HG03469 (cell line): ENCODE results near the gene CLASRP.

ENCODE experiments used
- ATAC-seq: cut with Tn5 transposase; IDR thresholded peaks from one replicate; pipeline ENCODE4 v1.9.1; 2021; ENCODE audit warnings: mild to moderate bottlenecking, moderate library complexity, moderate number of reproducible peaks; ENCODE audit not compliant: unreplicated experiment

CLASRP gene

DNA sequence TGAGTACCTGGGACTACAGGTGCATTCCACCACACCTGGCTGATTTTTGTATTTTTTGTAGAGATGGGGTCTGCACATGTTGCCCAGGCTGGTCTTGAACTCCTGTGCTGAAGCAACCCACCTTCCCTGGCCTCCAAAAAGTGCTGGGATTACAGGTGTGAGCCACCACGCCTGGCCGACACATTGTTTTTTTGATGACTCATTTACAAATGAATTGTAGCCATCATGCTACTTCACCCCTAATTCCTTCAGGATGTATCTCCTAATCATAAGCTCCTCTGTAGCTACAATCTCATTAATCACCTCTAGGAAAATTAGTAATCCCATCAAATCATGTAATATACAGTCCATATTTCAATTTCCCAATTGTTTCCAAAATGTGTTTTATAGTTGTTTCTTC is 19.7 kb upstream of the CLASRP start:
- no peak for ATAC-seq

DNA sequence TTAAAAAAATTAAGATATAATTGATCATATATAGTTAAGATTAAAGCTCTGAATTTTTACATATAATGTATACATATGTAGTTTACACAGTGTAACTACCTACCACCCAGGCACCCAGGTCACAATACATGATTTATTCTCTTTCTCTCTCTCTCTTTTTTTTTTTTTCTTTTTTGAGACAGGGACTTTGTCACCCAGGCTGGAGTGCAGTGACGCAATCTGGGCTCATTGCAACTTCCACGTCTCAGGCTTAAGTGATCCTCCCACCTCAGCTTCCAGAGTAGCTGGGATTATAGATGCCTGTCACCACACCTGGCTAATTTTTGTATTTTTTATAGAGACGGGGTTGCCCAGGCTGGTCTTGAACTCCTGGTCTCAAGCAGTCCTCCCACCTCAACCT is 18.8 kb upstream of the CLASRP start:
- no peak for ATAC-seq

- no peak for ATAC-seq
Measured at GRCh38 chr19:45021971-45022370, 16.9 kb upstream of the CLASRP start.

GRCh38 chr19:45023048-45023447 is 15.8 kb upstream of the CLASRP start:
- ATAC-seq = no peak

- ATAC-seq = no peak
Measured at GRCh38 chr19:45025264-45025663, 13.6 kb upstream of the CLASRP start.

- ATAC-seq = no peak
Measured at GRCh38 chr19:45027371-45027770, 11.5 kb upstream of the CLASRP start.

GRCh38 chr19:45030825-45031224 is 8.0 kb upstream of the CLASRP start:
- no peak for ATAC-seq

- no peak for ATAC-seq
Measured at GRCh38 chr19:45032421-45032820, 6.4 kb upstream of the CLASRP start.

- no peak for ATAC-seq
Measured at GRCh38 chr19:45035755-45036154, 3.1 kb upstream of the CLASRP start.

GRCh38 chr19:45037393-45038169 is 1.3 kb upstream of the CLASRP start:
- ATAC-seq = no peak

DNA sequence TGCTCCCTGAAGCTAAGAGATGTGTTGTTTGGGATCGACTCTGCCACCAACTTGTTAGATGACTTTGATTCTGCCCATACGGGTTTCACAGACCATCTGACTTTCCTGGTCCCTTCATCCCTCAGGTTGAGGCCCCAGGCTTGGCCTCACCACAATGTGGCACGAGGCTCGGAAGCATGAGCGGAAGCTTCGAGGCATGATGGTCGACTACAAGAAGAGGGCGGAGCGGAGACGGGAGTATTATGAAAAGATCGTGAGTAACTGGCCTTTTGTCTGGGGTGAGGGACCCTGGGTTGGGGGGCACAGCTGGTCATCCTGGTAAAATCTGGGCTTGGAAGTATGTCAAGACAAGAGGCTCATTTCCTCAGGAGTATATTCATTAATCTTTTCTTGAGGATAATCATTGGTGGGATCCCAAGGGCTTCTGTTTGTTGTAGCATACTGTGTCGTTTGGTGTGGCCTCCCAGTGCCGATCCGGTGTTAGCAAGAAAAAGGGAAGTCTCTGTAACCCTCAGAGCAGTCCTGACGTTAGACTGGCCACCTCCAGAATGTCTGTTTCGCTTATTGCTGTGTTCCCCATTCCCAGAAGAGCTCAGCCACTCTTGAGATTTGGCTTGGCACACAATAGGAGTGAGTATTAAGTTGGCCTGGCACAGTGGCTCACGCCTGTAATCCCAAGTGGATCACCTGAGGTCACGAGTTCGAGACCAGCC is 1.4 kb downstream of the CLASRP start:
- ATAC-seq = no peak

- no peak for ATAC-seq
Measured at GRCh38 chr19:45041125-45041524, 2.3 kb downstream of the CLASRP start.

DNA sequence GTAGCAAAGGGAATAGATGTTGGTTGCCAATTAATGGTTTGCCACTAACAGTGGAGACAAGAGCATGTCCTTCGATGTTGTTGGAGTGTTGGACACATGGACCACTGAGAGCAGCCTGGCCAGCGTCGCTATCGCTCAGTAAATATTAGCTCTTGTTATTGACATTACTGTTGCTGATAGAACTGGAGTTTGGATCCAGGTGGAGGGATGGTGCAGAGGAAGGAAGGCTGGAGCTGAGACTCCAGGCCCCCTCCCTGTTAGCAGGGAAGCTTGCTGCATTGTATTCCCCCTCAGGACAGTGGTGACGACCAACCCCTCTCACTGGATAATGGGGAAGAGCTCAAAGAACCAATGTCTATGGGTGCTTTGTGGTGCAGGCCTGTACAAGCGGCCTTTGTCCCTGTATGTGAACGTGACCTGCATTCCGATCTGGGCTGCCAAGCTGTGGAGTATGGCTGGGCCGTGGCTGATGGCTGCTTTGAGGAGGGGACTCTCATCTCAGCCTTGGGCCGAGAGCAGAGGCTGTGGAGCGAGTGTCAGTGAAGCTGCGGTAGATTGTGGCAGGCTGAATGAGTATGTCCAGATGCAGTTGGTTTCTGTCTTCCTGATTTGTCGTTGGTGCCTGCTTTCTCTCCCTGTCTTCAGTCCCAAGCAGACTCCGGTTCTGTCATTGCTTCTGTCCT is 7.0 kb downstream of the CLASRP start:
- ATAC-seq = no peak

- no peak for ATAC-seq
Measured at GRCh38 chr19:45046355-45046754, 7.5 kb downstream of the CLASRP start.

- ATAC-seq = no peak
Measured at GRCh38 chr19:45047188-45047797, 8.4 kb downstream of the CLASRP start.

GRCh38 chr19:45049073-45049736 is 10.4 kb downstream of the CLASRP start:
- ATAC-seq = no peak

DNA sequence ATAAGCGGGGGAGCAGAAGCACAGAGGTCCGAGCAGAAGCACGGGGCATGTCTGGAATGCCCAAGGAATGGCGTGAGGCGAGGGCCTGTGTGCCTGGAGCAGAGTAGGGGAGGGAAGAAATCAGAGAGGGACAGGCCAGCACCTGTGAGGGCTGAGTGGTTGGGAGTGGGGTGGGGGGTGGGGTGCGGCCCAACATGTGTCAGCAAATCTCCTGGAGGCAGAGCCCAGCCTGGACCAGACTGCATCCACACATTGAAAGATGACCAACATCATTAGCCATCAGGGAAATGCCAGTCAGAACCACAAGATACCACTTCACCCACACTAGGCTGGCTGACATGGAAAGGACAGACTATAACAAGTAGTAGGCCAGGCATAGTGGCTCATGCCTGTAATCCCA is 11.2 kb downstream of the CLASRP start:
- ATAC-seq = no peak

- ATAC-seq = no peak
Measured at GRCh38 chr19:45051929-45052579, 13.2 kb downstream of the CLASRP start.

- no peak for ATAC-seq
Measured at GRCh38 chr19:45056831-45057230, 18.0 kb downstream of the CLASRP start.

DNA sequence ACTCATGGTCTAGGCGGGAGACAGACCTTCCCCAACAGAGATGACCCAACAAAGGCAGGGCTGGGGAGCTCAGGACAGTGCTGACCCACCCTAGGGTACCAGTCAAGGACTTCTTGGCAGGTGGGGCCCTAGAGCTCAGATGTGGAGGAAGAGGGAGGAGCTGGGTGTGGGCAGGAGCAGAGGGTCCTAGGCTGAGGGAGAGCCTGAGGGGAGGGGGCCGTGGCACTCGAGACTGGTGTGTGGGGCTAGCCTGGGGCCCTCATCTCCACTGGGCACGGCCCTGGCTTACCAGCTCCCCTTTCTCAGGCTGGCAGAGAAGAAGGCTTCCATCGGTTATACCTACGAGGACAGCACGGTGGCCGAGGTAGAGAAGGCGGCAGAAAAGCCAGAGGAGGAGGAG is 18.6 kb downstream of the CLASRP start:
- ATAC-seq = no peak
